H9 (cell line): Measurements from ENCODE around the gene LMBR1. TPM values are rescaled to one million over a fixed set of nuclear protein-coding genes. Genes with fewer than 3 reads are reported as not detected.

Experiments used
- DNase-seq: peaks from one replicate; pipeline ENCODE4 v3.0.0-alpha.2; 2017
- H2AFZ ChIP-seq: one replicate; pipeline ENCODE4 v1.6.1; 2013; ENCODE audit warnings: mild to moderate bottlenecking, low read length, control low read depth, moderate library complexity
- H2AK5ac ChIP-seq: 2 replicates; pipeline ENCODE4 v1.6.1; 2013; ENCODE audit warnings: low read length, control low read depth, mixed read lengths; ENCODE audit not compliant: insufficient read length
- H2BK120ac ChIP-seq: one replicate; pipeline ENCODE4 v1.6.1; 2013; ENCODE audit warnings: low read depth, mild to moderate bottlenecking, low read length, control low read depth, inconsistent platforms; ENCODE audit not compliant: poor library complexity, severe bottlenecking
- H2BK12ac ChIP-seq: 2 replicates; pipeline ENCODE4 v1.6.1; 2013; ENCODE audit warnings: low read length, control low read depth, mixed read lengths, low read depth; ENCODE audit not compliant: insufficient read length
- H2BK15ac ChIP-seq: 2 replicates; pipeline ENCODE4 v1.6.1; 2013; ENCODE audit warnings: low read depth, low read length, control low read depth
- H2BK20ac ChIP-seq: one replicate; pipeline ENCODE4 v1.6.1; 2013; ENCODE audit warnings: low read depth, mild to moderate bottlenecking, low read length, control low read depth, inconsistent platforms; ENCODE audit not compliant: poor library complexity, severe bottlenecking
- H2BK5ac ChIP-seq: 2 replicates; pipeline ENCODE4 v1.6.1; 2013; ENCODE audit warnings: low read length, control low read depth, mixed read lengths; ENCODE audit not compliant: insufficient read length
- H3K14ac ChIP-seq: 2 replicates; pipeline ENCODE4 v1.6.1; 2013; ENCODE audit warnings: low read length, control low read depth; ENCODE audit not compliant: insufficient read depth
- H3K18ac ChIP-seq: 2 replicates; pipeline ENCODE4 v1.6.1; 2013; ENCODE audit warnings: low read depth, mild to moderate bottlenecking, mixed read lengths, low read length, control low read depth; ENCODE audit not compliant: insufficient read length
- H3K23ac ChIP-seq: 2 replicates; pipeline ENCODE4 v1.6.1; 2013; ENCODE audit warnings: low read length, control low read depth, mixed read lengths, low read depth; ENCODE audit not compliant: insufficient read length
- H3K23me2 ChIP-seq: 2 replicates; pipeline ENCODE4 v1.6.1; 2013; ENCODE audit warnings: low read depth, mild to moderate bottlenecking, mixed read lengths, low read length, control low read depth; ENCODE audit not compliant: insufficient read length, poor library complexity, severe bottlenecking
- H3K27ac ChIP-seq: 2 replicates; pipeline ENCODE4 v1.5.1; 2013; ENCODE audit warnings: low read length, control low read depth, mixed read lengths, low read depth; ENCODE audit not compliant: insufficient read length
- H3K27me3 ChIP-seq: 2 replicates; pipeline ENCODE4 v1.6.1; 2013; ENCODE audit warnings: low read length, control low read depth, inconsistent platforms; ENCODE audit not compliant: insufficient read depth
- H3K4ac ChIP-seq: 2 replicates; pipeline ENCODE4 v1.6.1; 2013; ENCODE audit warnings: low read depth, mild to moderate bottlenecking, control low read depth, inconsistent platforms, low read length, moderate library complexity
- H3K4me1 ChIP-seq: 2 replicates; pipeline ENCODE4 v1.6.1; 2013; ENCODE audit warnings: low read length, control low read depth, inconsistent platforms; ENCODE audit not compliant: insufficient read depth
- H3K4me2 ChIP-seq: 2 replicates; pipeline ENCODE4 v1.6.1; 2013; ENCODE audit warnings: low read length, control low read depth, mixed read lengths; ENCODE audit not compliant: insufficient read length, insufficient read depth
- H3K56ac ChIP-seq: 2 replicates; pipeline ENCODE4 v1.6.1; 2013; ENCODE audit warnings: low read depth, mild to moderate bottlenecking, mixed read lengths, low read length, control low read depth; ENCODE audit not compliant: insufficient read length
- H3K79me1 ChIP-seq: 2 replicates; pipeline ENCODE4 v1.6.1; 2013; ENCODE audit warnings: low read depth, mild to moderate bottlenecking, moderate library complexity, low read length, control low read depth, inconsistent platforms; ENCODE audit not compliant: insufficient read depth, poor library complexity, severe bottlenecking
- H3K79me2 ChIP-seq: 2 replicates; pipeline ENCODE4 v1.6.1; 2013; ENCODE audit warnings: low read length, control low read depth, inconsistent platforms; ENCODE audit not compliant: insufficient read depth
- H3K9ac ChIP-seq: 2 replicates; pipeline ENCODE4 v1.6.1; 2013; ENCODE audit warnings: low read length, control low read depth, mixed read lengths; ENCODE audit not compliant: insufficient read length; ENCODE audit errors: extremely low read depth
- H3K9me3 ChIP-seq: one replicate; pipeline ENCODE4 v1.6.1; 2013; ENCODE audit warnings: low read depth, low read length, inconsistent platforms; ENCODE audit not compliant: control insufficient read depth
- H3T11ph ChIP-seq: one replicate; pipeline ENCODE4 v1.6.1; 2013; ENCODE audit warnings: mild to moderate bottlenecking, low read length, control low read depth, inconsistent platforms
- H4K20me1 ChIP-seq: one replicate; pipeline ENCODE4 v1.6.1; 2013; ENCODE audit not compliant: control insufficient read depth, insufficient read length, insufficient read depth
- H4K5ac ChIP-seq: 2 replicates; pipeline ENCODE4 v1.6.1; 2013; ENCODE audit warnings: low read depth, mild to moderate bottlenecking, mixed read lengths, low read length, control low read depth; ENCODE audit not compliant: insufficient read length
- H4K8ac ChIP-seq: replicated peaks from 2 replicates; pipeline ENCODE4 v1.6.1; 2013; ENCODE audit warnings: low read length, control low read depth, mixed read lengths, low read depth; ENCODE audit not compliant: insufficient read length
- H4K91ac ChIP-seq: 2 replicates; pipeline ENCODE4 v1.6.1; 2013; ENCODE audit warnings: low read depth, mild to moderate bottlenecking, moderate library complexity, mixed read lengths, low read length, control low read depth; ENCODE audit not compliant: insufficient read length
- H3K27ac Mint-ChIP-seq, 3 experiments: 2 replicates in 2 of 3; 3 replicates in 1 of 3; pipeline ENCODE4 v1.8.0; 2020 to 2021; ENCODE audit warnings: mixed read lengths in 3 of 3, mild to moderate bottlenecking in 1 of 3, moderate library complexity in 1 of 3
- H3K27me3 Mint-ChIP-seq: 2 replicates; pipeline ENCODE4 v1.8.0; 2021; ENCODE audit warnings: low read depth, mild to moderate bottlenecking, moderate library complexity, mixed read lengths
- H3K36me3 Mint-ChIP-seq, 3 experiments: 2 replicates in 2 of 3; 3 replicates in 1 of 3; pipeline ENCODE4 v1.8.0; 2020 to 2021; ENCODE audit warnings: low read depth in 3 of 3, mixed read lengths in 3 of 3; ENCODE audit not compliant: insufficient read depth in 1 of 3
- H3K4me1 Mint-ChIP-seq, 2 experiments: 2 replicates each; pipeline ENCODE4 v1.8.0; 2020; ENCODE audit warnings: mixed read lengths in 2 of 2
- H3K4me3 Mint-ChIP-seq, 2 experiments: 2 replicates in 1 of 2; 3 replicates in 1 of 2; pipeline ENCODE4 v1.8.0; 2020 to 2021; ENCODE audit warnings: mild to moderate bottlenecking in 2 of 2, mixed read lengths in 2 of 2, moderate library complexity in 1 of 2
- H3K9me3 Mint-ChIP-seq, 2 experiments: 2 replicates in 1 of 2; 3 replicates in 1 of 2; pipeline ENCODE4 v1.8.0; 2020; ENCODE audit warnings: mild to moderate bottlenecking in 2 of 2, mixed read lengths in 2 of 2, moderate library complexity in 1 of 2
- CTCF ChIP-seq: fragments of 200-600 bp; sonication (generic); conservative IDR thresholded peaks from 3 replicates; pipeline ENCODE4 v1.8.0; 2021; ENCODE audit warnings: antibody characterized with exemption, mild to moderate bottlenecking
- WGBS: extraction: QIAGEN DNeasy Blood & Tissue Kit; methylation state at CpG from one replicate; pipeline ENCODE4 v1.1.7; 2013; ENCODE audit warnings: missing lambda C conversion rate, low lambda C conversion rate, mixed read lengths; ENCODE audit not compliant: insufficient read length; ENCODE audit errors: extremely low coverage; 5-methylcytosine and 5-hydroxymethylcytosine counted together
- total RNA-seq: library from RNA; stranded (reverse); gene quantifications from 2 replicates; pipeline ENCODE4 v1.2.1, GENCODE V29; 2021

The LMBR1 gene
- total RNA-seq, 1 experiment from 2014 or later, result 62.3 TPM

DNA sequence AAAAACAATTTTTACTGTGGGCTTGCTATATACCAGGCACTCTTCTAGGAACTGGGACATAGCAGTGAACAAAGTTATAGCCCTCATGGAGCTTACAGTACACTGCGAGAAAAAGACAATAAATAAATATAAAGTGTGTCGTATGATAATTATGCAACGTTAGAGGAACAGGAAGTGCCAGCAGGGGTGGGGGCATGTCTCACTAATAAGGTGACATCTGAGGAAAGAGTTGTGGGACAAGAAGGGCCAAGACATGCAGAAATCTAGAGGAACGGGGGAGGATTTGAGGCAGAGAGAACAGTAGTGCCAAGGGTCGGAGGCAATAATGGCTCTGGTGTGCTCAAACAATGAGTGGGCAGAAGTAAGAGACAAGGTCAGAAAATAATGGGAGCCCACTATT lies 52.8 kb downstream of the LMBR1 start:
- H4K8ac ChIP-seq, result no peak overlapping the region

More for the DNA sequence above, 52.8 kb downstream of the LMBR1 start:
- Mint-ChIP-seq H3K4me3 (no peak overlapping the region), H3K27ac (peak overlapping the region in 1 of 3 experiments; percentile 4; a peak in 1 of 7 replicates), H3K36me3 (peaks cover 0 to 4% (median 4%) of the 10 kb centered on the region in 3 experiments; a peak in 2 of 7 replicates), H3K4me1 (no peaks in the 10 kb centered on the region; a peak in 2 of 4 replicates), H3K9me3 (no peaks in the 10 kb centered on the region), H3K27me3 (no peaks in the 10 kb centered on the region)
- H3K23me2 ChIP-seq, result no peaks in the 10 kb centered on the region
- peaks cover 3% of the 10 kb centered on the region for H3K79me1 ChIP-seq
- no peak overlapping the region for H2BK20ac ChIP-seq
- H2BK5ac ChIP-seq, result no peak overlapping the region
- no peak overlapping the region for H3K18ac ChIP-seq
- H3K4me2 ChIP-seq, result no peak overlapping the region
- H3K79me2 ChIP-seq, result peaks cover 11% of the 10 kb centered on the region; the same call in 1 of the 2 replicates
- no peak overlapping the region for H3T11ph ChIP-seq
- H2BK12ac ChIP-seq, result no peak overlapping the region
- H3K23ac ChIP-seq, result no peak overlapping the region
- H2BK15ac ChIP-seq, result no peak overlapping the region
- H3K9ac ChIP-seq, result no peak overlapping the region
- no peak overlapping the region for H3K4ac ChIP-seq
- H2AFZ ChIP-seq, result no peak overlapping the region
- TF ChIP-seq CTCF, result no peak
- H3K9me3 ChIP-seq, result no peaks in the 10 kb centered on the region
- H3K4me1 ChIP-seq, result no peaks in the 10 kb centered on the region; the same call in 1 of the 2 replicates
- H3K27ac ChIP-seq, result no peak overlapping the region
- no peak overlapping the region for H3K56ac ChIP-seq
- no peak overlapping the region for H4K5ac ChIP-seq
- no peak for DNase-seq
- H2BK120ac ChIP-seq, result no peak overlapping the region
- H4K20me1 ChIP-seq, result no peaks in the 10 kb centered on the region
- H2AK5ac ChIP-seq, result no peak overlapping the region
- no peak overlapping the region for H4K91ac ChIP-seq
- no CpG with 5 or more reads among the region's 5 CpGs for WGBS
- H3K27me3 ChIP-seq, result no peaks in the 10 kb centered on the region
- no peak overlapping the region for H3K14ac ChIP-seq
